Stimulated activated CD8-positive, alpha-beta memory T cell treated with anti-CD3 and anti-CD28 coated beads, Interleukin-7, amount 100 ng/mL, for 4 hours (primary cell): ENCODE measurements around the gene ARFRP1.

ENCODE experiments used
- DNase-seq, 2 donors: peaks; one replicate each; pipeline ENCODE4 v3.0.0-alpha.2; 2020; ENCODE audit warnings: low read depth in 2 of 2

ARFRP1 gene, protein sequence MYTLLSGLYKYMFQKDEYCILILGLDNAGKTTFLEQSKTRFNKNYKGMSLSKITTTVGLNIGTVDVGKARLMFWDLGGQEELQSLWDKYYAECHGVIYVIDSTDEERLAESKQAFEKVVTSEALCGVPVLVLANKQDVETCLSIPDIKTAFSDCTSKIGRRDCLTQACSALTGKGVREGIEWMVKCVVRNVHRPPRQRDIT

DNA sequence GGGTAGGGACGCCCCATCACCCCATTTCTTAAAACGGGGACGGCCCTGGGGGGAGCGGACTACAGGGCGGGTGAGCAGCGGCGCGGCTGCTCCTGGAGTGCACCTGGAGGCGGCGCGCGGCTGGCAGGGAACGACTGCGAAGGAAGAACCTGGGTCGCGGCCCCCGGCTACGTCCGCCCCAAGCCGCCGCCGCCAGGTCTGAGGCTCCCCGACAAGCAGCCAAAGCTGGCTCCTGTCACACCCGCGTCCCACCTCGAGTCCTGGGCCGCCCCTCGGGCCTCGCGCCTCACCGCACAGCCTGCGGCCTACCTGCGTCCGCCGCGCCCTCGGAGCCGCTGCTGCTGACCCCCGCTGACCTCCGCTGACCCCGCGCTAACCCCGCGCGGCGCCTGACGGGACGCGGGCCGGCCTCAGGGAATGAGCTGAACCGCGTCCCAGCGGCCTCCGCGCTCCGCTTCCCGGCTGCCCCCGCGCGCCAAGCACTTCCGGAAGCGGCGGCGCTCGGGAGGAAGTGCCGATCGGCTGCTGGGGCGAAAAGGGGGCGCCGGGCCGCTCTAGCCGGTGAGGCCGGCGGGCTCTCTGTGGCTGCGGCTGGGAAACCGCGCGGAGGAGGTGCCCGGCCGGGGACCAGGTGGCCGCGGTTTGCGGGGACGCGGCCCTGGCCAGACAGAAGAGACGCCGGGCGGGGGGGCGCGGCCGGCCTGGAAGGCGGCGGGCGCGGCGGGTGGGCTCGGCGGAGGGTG, at the start of gene ARFRP1, which contains the start of gene ZGPAT:
Gene ARFRP1 (minus strand): TSS at position 419 of the 743 bp plus-strand sequence. CDS start 885 bp downstream, outside the sequence.
Gene ZGPAT (plus strand): TSS at position 482 of the 743 bp plus-strand sequence. CDS start 542 bp downstream, outside the sequence.
- peak; percentile 65 to 86 for DNase-seq

- DNase-seq = no peak
Measured at GRCh38 chr20:63756648-63756991, 48.8 kb upstream of the ARFRP1 start.

DNA sequence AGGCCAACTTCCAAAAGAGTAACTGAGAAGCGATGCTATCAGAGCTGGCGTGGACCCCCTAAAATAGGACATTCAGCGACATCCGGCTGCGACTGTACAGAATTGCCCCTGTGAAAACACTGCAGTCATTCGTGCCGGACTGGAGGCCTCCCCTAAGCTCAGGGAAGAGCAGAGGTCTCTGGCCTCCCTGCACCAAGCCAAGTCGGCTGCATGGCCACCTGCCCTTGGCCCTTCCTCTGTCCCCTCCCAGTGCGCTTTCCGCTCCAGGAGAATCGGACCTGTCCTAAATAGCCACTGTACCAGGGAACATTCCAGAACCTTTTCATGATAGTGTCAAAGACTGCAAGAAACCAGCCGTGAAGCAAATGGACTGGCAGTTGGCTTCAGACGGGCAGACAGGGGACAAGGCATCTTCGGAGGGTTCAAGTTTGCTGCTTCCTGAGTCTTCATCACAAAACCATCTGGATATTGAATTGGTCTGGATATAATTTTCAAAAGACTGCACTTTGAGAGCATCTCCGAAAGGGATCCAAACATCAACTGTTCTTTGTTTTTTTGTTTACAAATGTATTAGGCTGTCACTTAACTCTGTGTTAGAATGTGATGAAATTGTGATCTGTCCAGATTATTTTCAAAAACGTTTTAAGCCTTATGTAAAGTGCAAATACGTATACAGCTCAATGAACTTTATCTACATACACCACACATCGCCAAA, 48.3 kb upstream of the ARFRP1 start:
- DNase-seq = no peak

DNA sequence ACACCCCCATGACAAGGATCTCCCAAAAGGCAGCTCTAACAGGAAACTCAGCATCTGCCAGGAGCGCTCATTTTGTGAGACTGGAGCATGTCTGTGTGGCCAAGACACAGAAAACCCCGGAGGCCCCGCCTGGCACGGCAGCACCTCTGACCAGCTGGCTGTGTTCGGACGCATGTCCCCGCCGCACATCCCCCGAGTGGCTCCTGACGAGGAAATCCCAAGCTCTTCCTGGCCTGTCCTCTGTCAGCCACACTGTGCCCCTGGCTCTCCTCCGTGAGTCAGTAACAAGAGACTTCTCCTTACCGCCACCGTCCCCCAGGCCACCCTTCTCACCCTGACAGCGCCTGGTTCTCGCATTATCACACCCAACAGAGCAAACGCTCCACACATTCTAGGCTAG, 46.2 kb upstream of the ARFRP1 start:
- no peak for DNase-seq

DNA sequence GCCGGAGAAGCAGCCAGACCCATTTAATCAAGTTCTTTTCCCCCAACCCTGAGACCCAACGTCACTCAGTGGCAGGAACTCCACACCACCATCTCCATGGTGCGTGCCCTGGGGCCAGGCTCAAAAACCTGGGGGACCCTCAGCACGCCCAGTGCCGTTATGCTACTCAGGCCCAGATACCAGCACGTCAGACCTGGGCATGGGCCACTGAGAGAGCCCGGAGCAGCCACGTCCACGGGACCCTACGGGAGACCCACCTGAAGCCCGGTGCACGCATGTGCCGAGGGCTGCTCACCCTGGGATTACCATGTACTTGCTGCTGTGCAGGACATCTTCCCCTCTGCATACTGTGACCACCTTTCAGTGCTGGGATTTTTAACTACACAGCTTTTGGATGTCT, 45.6 kb upstream of the ARFRP1 start:
- no peak for DNase-seq

- DNase-seq = no peak
Measured at GRCh38 chr20:63752411-63753101, 44.8 kb upstream of the ARFRP1 start.

DNA sequence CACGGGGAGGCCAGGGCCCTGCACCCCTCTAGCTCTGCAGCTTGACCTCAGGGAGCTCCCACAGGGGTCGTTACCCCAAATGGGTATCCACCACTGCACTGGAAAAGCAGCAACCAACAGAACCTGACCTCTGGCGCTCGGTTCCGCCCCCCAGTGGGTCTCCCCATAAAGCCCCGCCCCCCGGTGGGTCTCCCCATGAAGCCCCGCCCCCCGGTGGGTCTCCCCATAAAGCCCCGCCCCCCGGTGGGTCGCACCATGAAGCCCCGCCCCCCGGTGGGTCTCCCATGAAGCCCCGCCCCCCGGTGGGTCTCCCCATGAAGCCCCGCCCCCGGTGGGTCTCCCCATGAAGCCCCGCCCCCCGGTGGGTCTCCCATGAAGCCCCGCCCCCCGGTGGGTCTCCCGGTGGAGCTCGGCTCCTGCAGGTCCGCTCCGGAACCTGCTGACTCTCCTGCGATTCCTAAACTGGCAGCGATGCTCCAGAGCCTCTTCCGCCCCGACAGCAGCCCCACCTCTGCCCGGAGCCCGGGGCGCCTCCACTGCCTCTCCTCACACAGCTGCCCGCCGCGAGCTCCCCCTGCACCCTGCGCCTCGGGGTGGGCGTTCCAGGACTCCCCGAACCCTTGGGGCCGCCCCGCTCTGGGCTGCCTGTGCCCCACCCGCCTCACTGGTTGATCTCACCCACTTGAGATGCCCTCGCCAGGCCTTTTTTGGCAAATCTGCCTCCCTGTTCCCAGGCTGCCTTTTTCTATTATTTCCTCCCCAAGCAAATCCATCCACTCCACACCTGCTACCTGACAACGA, 43.9 kb upstream of the ARFRP1 start:
- DNase-seq = no peak

GRCh38 chr20:63750807-63751470, 43.2 kb upstream of the ARFRP1 start:
- peak in 1 of 2 donors; percentile 53 for DNase-seq

DNA sequence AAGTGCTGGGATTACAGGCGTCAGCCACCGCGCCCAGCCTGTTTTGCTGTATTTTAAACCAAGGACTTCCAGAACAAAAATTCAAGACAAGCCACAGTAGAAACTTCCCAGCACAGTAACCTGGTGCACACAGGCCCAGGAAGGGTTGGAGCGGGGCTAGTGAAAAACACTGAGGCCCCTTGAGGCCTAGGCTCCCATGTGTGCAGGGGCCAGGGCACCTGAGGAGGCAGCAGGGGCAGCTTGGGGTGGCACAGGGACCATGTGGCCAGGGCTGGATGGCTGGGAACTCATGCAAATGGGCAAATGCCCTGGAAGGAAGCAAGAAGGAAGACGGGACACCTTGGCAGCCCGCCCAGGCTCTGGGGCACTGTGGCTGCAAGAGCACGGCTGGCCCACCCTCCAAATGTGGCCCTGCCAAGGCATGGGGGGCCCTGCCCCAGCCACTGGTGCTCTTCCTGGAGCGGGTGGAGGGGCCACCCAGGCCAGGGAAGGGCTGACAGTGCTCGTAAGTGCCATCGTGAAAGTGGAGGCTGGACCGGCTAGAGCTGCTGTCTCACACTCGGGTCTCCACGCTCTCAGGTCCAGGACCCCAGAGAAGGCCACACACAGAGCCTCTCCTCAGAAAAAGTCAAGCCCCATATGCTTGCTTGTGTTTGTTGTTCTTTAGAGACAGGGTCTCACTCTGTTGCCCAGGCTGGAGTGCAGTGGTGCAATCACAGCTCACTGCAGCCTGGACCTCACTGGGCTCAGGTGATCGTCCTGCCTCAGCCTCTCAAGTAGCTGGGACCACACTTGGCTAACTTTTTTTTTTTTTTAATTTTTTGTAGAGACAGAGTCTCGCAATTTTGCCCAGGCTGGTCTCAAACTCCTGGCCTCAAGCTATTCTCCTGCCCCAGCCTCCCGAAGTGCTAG, 42.1 kb upstream of the ARFRP1 start:
- DNase-seq = no peak

DNA sequence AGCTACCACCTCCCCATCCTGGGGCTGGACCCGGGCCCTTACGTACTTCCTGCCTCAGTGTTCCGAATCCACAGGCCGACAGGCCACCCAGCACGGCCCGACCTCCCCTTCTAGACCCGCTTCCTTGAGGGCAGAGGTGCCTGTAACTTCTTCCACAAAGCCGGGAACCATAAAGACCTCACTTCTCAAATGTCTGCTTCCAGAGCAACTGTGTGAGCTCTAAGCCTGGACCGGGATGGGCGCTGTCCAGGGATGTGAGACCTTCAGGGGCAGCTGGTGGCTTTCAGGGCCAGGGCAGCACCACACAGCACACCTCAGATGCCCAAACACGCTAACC, 41.1 kb upstream of the ARFRP1 start:
- DNase-seq = no peak

DNA sequence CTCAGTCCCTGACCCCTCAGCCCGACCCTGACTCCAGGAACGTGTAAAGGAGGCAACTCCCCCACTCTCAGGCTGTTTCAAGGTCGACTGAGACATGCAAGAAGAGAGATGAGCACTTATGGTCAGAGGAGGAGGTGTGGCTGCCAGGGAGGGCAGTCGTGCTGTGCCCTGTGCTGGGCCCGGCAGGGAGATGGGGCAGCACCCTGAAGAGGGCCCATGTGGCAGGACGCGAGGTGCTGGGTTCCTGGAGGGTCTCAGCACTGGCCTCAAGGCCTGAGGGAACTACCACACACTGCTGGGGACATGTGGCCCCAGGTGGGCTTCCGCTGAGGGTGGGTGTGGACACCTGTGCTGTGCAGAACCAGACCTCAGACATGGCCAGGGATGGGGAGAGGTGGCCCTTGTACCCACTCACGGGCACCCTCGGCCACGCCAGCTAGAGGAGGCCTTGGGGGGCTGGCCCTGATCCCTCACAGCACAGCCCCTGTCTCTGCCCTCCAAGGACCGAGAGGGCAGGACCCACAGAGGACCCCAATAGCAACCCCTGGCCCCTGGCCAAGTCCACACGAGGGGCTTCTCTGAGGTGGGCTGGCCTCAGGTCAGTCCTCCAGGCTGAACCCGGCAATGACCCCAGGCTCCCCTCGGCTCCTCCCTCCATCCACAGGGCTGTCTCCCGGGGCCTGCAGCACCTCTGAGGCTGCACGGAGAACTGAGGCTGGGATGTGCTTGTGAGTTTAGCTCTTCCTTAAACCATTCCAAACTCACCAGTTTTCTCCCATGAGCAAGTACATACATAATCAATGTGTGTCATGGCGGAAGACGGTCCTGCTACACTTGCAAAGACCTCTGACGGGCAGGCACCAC, 40.5 kb upstream of the ARFRP1 start:
- DNase-seq = no peak

GRCh38 chr20:63747622-63748069, 39.9 kb upstream of the ARFRP1 start:
- no peak for DNase-seq

DNA sequence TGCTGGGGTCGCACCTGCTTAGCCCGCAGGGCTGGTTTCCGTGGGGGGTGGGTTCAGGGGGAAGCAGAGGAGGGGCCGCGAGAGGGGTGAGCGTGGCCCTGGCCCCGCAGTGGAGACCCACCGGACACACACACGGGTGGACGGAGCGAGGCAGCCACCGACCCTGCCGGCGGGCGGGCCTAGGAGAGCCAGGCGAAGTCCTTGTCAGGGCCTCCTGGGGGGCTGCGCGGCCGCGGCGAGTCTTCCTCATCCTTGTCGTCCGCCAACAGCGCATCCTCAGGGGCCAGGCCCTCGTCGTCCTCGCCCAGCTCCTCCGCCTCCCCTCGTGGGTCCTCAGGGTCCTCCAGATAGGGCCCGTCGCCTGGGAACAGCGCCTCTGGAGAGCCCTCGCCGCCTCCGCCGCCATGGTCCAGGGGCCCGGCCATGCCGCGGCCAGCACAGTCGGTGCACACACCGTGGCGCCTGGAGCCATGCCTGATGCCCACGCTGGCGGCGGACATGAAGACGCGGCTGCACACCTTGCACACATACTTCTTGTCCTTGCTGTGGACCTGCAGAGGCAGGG, 39.1 kb upstream of the ARFRP1 start:
- DNase-seq = no peak

DNA sequence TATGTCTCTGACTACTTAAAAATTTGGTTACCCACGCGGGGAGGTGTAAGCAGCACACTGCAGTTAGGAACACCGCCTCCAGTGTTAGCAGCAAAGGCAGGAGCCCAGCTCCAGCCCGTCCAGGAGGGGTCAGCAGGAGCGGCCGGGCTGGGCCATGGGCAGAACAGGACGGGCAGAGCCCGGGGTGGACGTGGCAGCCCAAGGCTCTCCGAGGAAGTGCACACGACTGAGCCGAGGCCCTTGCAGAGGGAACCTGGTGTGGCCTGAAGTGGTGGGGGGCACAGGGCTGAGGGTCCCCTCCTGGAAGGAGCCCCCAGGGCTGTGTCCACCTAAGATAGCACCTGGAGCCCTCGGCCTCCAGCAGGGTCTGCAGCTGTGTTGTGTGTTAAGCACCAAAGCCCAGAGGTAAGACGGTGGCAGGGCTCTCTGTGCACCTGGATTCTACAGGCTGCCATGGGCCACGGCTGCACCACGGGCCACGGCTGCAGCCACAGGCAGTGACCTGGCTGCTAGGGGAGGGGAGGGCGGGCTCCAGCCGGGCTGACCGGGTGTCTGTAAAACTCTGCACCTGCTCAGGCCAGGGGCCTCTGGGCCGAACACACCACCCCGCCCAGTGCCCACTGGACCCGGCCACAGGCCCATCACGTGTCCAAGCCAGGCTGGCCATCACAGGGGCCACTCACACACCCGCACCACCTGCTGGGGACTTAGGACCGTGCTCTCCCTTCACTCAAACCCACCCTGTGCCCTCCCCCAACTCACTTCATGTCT, 38.4 kb upstream of the ARFRP1 start:
- DNase-seq = no peak

DNA sequence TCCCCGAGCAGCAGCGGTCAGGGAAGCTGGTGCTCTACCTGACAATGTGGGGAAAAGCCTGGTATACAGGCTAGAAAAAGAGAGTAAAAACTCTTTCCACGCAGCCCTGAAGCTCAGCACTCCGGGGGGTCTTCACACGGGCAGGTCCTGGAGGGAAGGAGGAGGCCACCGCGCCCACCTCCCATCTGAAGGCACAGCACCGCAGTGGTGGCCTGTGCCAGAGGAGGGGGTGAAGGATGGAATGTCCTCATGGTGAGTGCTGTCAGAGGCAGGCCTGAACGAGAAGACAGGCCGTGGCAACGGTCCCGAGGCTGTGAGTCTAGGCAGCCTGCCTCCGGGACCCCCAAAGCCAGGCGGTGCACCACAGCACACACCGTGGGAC, 37.6 kb upstream of the ARFRP1 start:
- no peak for DNase-seq

DNA sequence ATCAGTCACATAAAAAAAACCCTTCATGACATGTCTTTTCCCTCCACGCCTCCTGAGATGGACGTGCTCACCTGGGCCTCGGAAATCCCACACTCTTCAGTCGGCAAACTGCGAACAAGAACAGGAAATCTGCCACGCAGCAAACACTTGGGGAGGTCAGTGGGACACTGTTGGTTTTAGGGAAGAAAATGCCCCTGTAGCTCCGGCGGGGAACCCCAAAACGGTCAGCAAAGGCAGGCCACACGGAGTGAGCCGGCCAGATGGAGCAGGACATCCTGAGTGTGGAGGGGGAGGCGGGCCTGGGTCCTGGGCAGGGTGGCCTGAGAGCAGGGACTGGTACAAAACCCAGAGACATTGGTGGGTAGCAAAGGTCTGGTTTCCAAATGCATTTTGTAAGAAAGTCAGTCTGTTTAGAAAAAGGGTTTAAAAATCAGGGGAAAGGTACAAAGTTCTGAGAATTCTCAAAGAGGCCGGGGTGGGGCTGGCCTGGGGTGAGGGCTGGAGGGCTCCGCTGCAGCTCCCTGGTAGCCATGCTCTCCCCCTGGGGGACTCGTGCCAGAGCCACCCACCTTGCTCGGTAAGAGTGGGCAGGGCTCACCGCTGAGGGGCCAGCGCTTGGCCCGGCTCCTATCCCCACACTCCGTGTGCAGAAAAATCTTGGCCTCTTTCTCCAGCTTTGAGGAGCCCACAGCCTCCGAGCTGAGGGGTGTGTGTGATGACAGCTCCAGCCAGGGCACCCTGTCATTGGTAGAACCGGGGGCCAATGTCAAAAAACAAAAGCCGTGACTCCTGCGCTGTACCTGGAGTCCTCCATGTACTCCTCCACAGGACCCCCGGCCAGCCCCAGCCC, 37.0 kb upstream of the ARFRP1 start:
- DNase-seq = no peak

GRCh38 chr20:63744158-63744557, 36.4 kb upstream of the ARFRP1 start:
- DNase-seq = no peak
